ENCODE results near the gene GRIN3A. TPM values are rescaled to one million over a fixed set of nuclear protein-coding genes. Genes with fewer than 3 reads are reported as not detected.

Gene GRIN3A
- total and polyA plus RNA-seq, 11 donors, result 0.06 to 1.4 (median 0.21) TPM

- H3K27me3 ChIP-seq, result peaks cover 0 to 3% (median 0%) of the 10 kb centered on the region in 9 donors
- no peaks in the 10 kb centered on the region for H3K9me3 ChIP-seq
- no peak for DNase-seq
- H3K4me3 ChIP-seq, result no peak overlapping the region
- no peak for TF ChIP-seq POLR2A (IDR thresholded peaks at IDR 0.05)
- no peak for TF ChIP-seq CTCF (IDR thresholded peaks at IDR 0.05)
- H3K36me3 ChIP-seq, result no peaks in the 10 kb centered on the region
- H3K4me1 ChIP-seq, result peaks cover 0 to 8% (median 0%) of the 10 kb centered on the region in 12 donors
- H3K27ac ChIP-seq, result no peak overlapping the region
- ATAC-seq, result no peak
- intact Hi-C loops (cut with DNase I), result loop anchor here in 1 of 10 donors (5.0 kb wide), 1 partner anchor 41 kb away; a partner anchor contains a TSS
These were observed 210.4 kb downstream of the GRIN3A start for GRCh38 chr9:101528015-101528414.

DNA sequence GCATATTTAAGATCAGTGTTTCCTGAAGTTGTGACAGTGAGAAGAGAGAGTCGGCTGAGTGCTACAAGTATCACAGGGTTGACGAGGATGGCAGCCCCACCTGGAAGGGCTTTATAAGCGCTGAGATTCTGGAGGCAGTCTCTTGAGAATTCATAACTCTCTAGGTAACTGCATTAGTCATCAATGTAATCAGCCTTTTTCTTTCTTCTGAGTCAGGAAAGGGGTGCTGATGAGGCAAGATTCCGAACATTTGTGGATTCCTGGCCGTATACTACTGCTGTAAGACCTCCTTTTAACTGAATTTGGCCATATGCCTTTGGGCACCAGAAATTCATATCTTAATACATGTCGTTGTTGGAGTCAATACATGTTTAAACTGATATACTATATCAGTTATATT is 211.4 kb downstream of the GRIN3A start:
- Histone ChIP-seq H3K9me3 (no peaks in the 10 kb centered on the region), H3K4me3 (no peak overlapping the region), H3K27ac (no peak overlapping the region), H3K36me3 (no peaks in the 10 kb centered on the region), H3K4me1 (peaks cover 0 to 4% (median 0%) of the 10 kb centered on the region in 12 donors), H3K27me3 (peaks cover 0 to 3% (median 0%) of the 10 kb centered on the region in 9 donors)
- intact Hi-C loops (cut with DNase I), result loop anchor here in 2 of 10 donors (2.0 to 5.0 kb wide), 2 partner anchors 40 to 68 kb away; a partner anchor contains a TSS
- no peak for DNase-seq
- no peak for ATAC-seq
- no peak for TF ChIP-seq POLR2A (IDR thresholded peaks at IDR 0.05)
- WGBS, 4 donors, result 55 to 74% (median 66%) methylated on average over 6 of the region's 6 CpGs

DNA sequence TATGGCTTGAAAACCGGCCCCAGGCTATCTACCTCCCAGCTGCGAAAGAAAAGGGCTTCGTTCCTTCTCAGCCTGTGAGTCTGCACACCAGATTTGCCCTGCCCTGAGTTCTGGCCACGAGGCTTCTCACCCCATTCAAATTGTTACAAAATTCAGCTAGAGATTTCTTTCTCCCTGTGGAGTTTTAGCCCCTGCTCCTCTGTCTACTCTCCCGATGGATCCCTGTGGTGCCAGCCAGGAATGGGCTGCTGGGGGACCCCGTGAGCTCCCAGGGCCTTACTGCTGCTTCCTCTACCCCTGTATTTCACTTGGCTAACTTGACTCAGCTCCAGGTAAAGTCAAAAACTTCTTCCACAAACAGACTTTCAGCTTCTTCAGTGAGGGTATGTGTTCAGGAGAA is 214.1 kb downstream of the GRIN3A start:
- no peak overlapping the region for H3K4me3 ChIP-seq
- no peaks in the 10 kb centered on the region for H3K36me3 ChIP-seq
- H3K4me1 ChIP-seq, result peaks cover 0 to 4% (median 0%) of the 10 kb centered on the region in 12 donors
- no peak for DNase-seq
- TF ChIP-seq POLR2A (IDR thresholded peaks at IDR 0.05) (no peak), CTCF (IDR thresholded peaks at IDR 0.05) (no peak)
- H3K27ac ChIP-seq, result no peak overlapping the region
- 85 to 90% (median 88%) methylated on average over 5 to 6 of the region's 6 CpGs for WGBS, 4 donors
- no peaks in the 10 kb centered on the region for H3K9me3 ChIP-seq
- ATAC-seq, result no peak
- intact Hi-C loops (cut with DNase I), result no loop called here
- peaks cover 0 to 3% (median 0%) of the 10 kb centered on the region in 9 donors for H3K27me3 ChIP-seq

Other genes starting within 250 kb of the GRIN3A start
- gene RNF20, start 204.8 kb downstream of the GRIN3A start, total RNA-seq, result 10 to 100 TPM; 23.0 to 63.7 (median 50.6) TPM
- gene RNF20, start 204.8 kb downstream of the GRIN3A start, polyA plus RNA-seq, result 10 to 100 TPM; 14.1 to 22.6 TPM
- gene PPP3R2, start 143.7 kb downstream of the GRIN3A start, total RNA-seq, result not detected
- not detected for gene PPP3R2, start 143.7 kb downstream of the GRIN3A start, polyA plus RNA-seq

Data from heart left ventricle (tissue), 16 donors.